Measurements from ENCODE around the gene TEX2.

TEX2 gene

GRCh38 chr17:64264891-64265290 is 1.8 kb upstream of the TEX2 start:
- Histone ChIP-seq H3K4me3 (ENCODE audit: extremely low read depth, insufficient read depth, low read length, poor library complexity, severe bottlenecking) (no peak overlapping the region), H3K4me1 (ENCODE audit: control insufficient read depth, insufficient read depth, low read length, poor library complexity, severe bottlenecking) (peaks cover 5% of the 10 kb centered on the region), H3K9me3 (ENCODE audit: control insufficient read depth, low read length) (no peaks in the 10 kb centered on the region), H3K27ac (ENCODE audit: low read depth, low read length, severe bottlenecking) (no peak overlapping the region), H3K36me3 (ENCODE audit: control insufficient read depth, insufficient read depth, low read length) (no peaks in the 10 kb centered on the region)
- WGBS, 2 experiments (ENCODE audit: insufficient coverage in 2 of 2) = 87 to 94% methylated on average over 3 of the region's 3 CpGs

- H3K4me3 ChIP-seq (ENCODE audit: extremely low read depth, insufficient read depth, low read length, poor library complexity, severe bottlenecking) = peak overlapping the region; percentile 87
- no peaks in the 10 kb centered on the region for H3K36me3 ChIP-seq (ENCODE audit: control insufficient read depth, insufficient read depth, low read length)
- peaks cover 5% of the 10 kb centered on the region for H3K4me1 ChIP-seq (ENCODE audit: control insufficient read depth, insufficient read depth, low read length, poor library complexity, severe bottlenecking)
- no peak overlapping the region for H3K27ac ChIP-seq (ENCODE audit: low read depth, low read length, severe bottlenecking)
- H3K9me3 ChIP-seq (ENCODE audit: control insufficient read depth, low read length) = no peaks in the 10 kb centered on the region
- WGBS, 2 experiments (ENCODE audit: insufficient coverage in 2 of 2) = 0 to 2% methylated on average over 43 to 59 of the region's 59 CpGs
Measured at GRCh38 chr17:64262198-64262999, 661 bp downstream of the TEX2 start.

- WGBS, 2 experiments (ENCODE audit: insufficient coverage in 2 of 2) = 77 to 78% methylated on average over 4 to 5 of the region's 6 CpGs
- Histone ChIP-seq H3K36me3 (ENCODE audit: control insufficient read depth, insufficient read depth, low read length) (no peaks in the 10 kb centered on the region), H3K4me1 (ENCODE audit: control insufficient read depth, insufficient read depth, low read length, poor library complexity, severe bottlenecking) (peaks cover 5% of the 10 kb centered on the region), H3K9me3 (ENCODE audit: control insufficient read depth, low read length) (no peaks in the 10 kb centered on the region), H3K4me3 (ENCODE audit: extremely low read depth, insufficient read depth, low read length, poor library complexity, severe bottlenecking) (peak overlapping the region; percentile 87), H3K27ac (ENCODE audit: low read depth, low read length, severe bottlenecking) (no peak overlapping the region)
Measured at GRCh38 chr17:64261417-64262145, 1.5 kb downstream of the TEX2 start.

- WGBS, 2 experiments (ENCODE audit: insufficient coverage in 2 of 2) = no CpG with 5 or more reads among the region's 1 CpG
- Histone ChIP-seq H3K4me1 (ENCODE audit: control insufficient read depth, insufficient read depth, low read length, poor library complexity, severe bottlenecking) (peaks cover 5% of the 10 kb centered on the region), H3K9me3 (ENCODE audit: control insufficient read depth, low read length) (no peaks in the 10 kb centered on the region), H3K36me3 (ENCODE audit: control insufficient read depth, insufficient read depth, low read length) (no peaks in the 10 kb centered on the region), H3K4me3 (ENCODE audit: extremely low read depth, insufficient read depth, low read length, poor library complexity, severe bottlenecking) (no peak overlapping the region), H3K27ac (ENCODE audit: low read depth, low read length, severe bottlenecking) (no peak overlapping the region)
Measured at GRCh38 chr17:64260886-64261285, 2.2 kb downstream of the TEX2 start.

- H3K36me3 ChIP-seq (ENCODE audit: control insufficient read depth, insufficient read depth, low read length) = no peaks in the 10 kb centered on the region
- no peak overlapping the region for H3K27ac ChIP-seq (ENCODE audit: low read depth, low read length, severe bottlenecking)
- peaks cover 5% of the 10 kb centered on the region for H3K4me1 ChIP-seq (ENCODE audit: control insufficient read depth, insufficient read depth, low read length, poor library complexity, severe bottlenecking)
- H3K4me3 ChIP-seq (ENCODE audit: extremely low read depth, insufficient read depth, low read length, poor library complexity, severe bottlenecking) = no peak overlapping the region
- no peaks in the 10 kb centered on the region for H3K9me3 ChIP-seq (ENCODE audit: control insufficient read depth, low read length)
- 91 to 96% methylated on average over 2 of the region's 3 CpGs for WGBS, 2 experiments (ENCODE audit: insufficient coverage in 2 of 2)
Measured at GRCh38 chr17:64259922-64260321, 3.1 kb downstream of the TEX2 start.

- WGBS, 2 experiments (ENCODE audit: insufficient coverage in 2 of 2) = 88 to 96% methylated on average over 3 of the region's 3 CpGs
- no peaks in the 10 kb centered on the region for H3K9me3 ChIP-seq (ENCODE audit: control insufficient read depth, low read length)
- no peak overlapping the region for H3K4me3 ChIP-seq (ENCODE audit: extremely low read depth, insufficient read depth, low read length, poor library complexity, severe bottlenecking)
- H3K27ac ChIP-seq (ENCODE audit: low read depth, low read length, severe bottlenecking) = no peak overlapping the region
- peaks cover 5% of the 10 kb centered on the region for H3K4me1 ChIP-seq (ENCODE audit: control insufficient read depth, insufficient read depth, low read length, poor library complexity, severe bottlenecking)
- no peaks in the 10 kb centered on the region for H3K36me3 ChIP-seq (ENCODE audit: control insufficient read depth, insufficient read depth, low read length)
Measured at GRCh38 chr17:64259426-64259825, 3.6 kb downstream of the TEX2 start.

- Histone ChIP-seq H3K36me3 (ENCODE audit: control insufficient read depth, insufficient read depth, low read length) (no peaks in the 10 kb centered on the region), H3K9me3 (ENCODE audit: control insufficient read depth, low read length) (no peaks in the 10 kb centered on the region), H3K27ac (ENCODE audit: low read depth, low read length, severe bottlenecking) (no peak overlapping the region), H3K4me3 (ENCODE audit: extremely low read depth, insufficient read depth, low read length, poor library complexity, severe bottlenecking) (no peak overlapping the region), H3K4me1 (ENCODE audit: control insufficient read depth, insufficient read depth, low read length, poor library complexity, severe bottlenecking) (peaks cover 12% of the 10 kb centered on the region)
- 86 to 92% methylated on average over 7 to 8 of the region's 9 CpGs for WGBS, 2 experiments (ENCODE audit: insufficient coverage in 2 of 2)
Measured at GRCh38 chr17:64256913-64257807, 5.9 kb downstream of the TEX2 start.

- peaks cover 12% of the 10 kb centered on the region for H3K4me1 ChIP-seq (ENCODE audit: control insufficient read depth, insufficient read depth, low read length, poor library complexity, severe bottlenecking)
- 92 to 94% methylated on average over 5 of the region's 6 CpGs for WGBS, 2 experiments (ENCODE audit: insufficient coverage in 2 of 2)
- H3K4me3 ChIP-seq (ENCODE audit: extremely low read depth, insufficient read depth, low read length, poor library complexity, severe bottlenecking) = no peak overlapping the region
Measured at GRCh38 chr17:64255764-64256163, 7.3 kb downstream of the TEX2 start.

GRCh38 chr17:64254755-64255154 is 8.3 kb downstream of the TEX2 start:
- H3K4me3 ChIP-seq (ENCODE audit: extremely low read depth, insufficient read depth, low read length, poor library complexity, severe bottlenecking) = no peak overlapping the region
- H3K27ac ChIP-seq (ENCODE audit: low read depth, low read length, severe bottlenecking) = no peak overlapping the region
- WGBS, 2 experiments (ENCODE audit: insufficient coverage in 2 of 2) = 93 to 100% methylated on average over 1 to 2 of the region's 2 CpGs
- H3K9me3 ChIP-seq (ENCODE audit: control insufficient read depth, low read length) = no peaks in the 10 kb centered on the region
- no peaks in the 10 kb centered on the region for H3K36me3 ChIP-seq (ENCODE audit: control insufficient read depth, insufficient read depth, low read length)
- H3K4me1 ChIP-seq (ENCODE audit: control insufficient read depth, insufficient read depth, low read length, poor library complexity, severe bottlenecking) = peaks cover 7% of the 10 kb centered on the region

More at GRCh38 chr17:64255764-64256163, 7.3 kb downstream of the TEX2 start:
- H3K27ac ChIP-seq (ENCODE audit: low read depth, low read length, severe bottlenecking) = no peak overlapping the region
- no peaks in the 10 kb centered on the region for H3K9me3 ChIP-seq (ENCODE audit: control insufficient read depth, low read length)
- no peaks in the 10 kb centered on the region for H3K36me3 ChIP-seq (ENCODE audit: control insufficient read depth, insufficient read depth, low read length)

- no peaks in the 10 kb centered on the region for H3K9me3 ChIP-seq (ENCODE audit: control insufficient read depth, low read length)
- no peak overlapping the region for H3K27ac ChIP-seq (ENCODE audit: low read depth, low read length, severe bottlenecking)
- peaks cover 7% of the 10 kb centered on the region for H3K4me1 ChIP-seq (ENCODE audit: control insufficient read depth, insufficient read depth, low read length, poor library complexity, severe bottlenecking)
- H3K36me3 ChIP-seq (ENCODE audit: control insufficient read depth, insufficient read depth, low read length) = no peaks in the 10 kb centered on the region
- 69 to 70% methylated on average over 4 to 5 of the region's 5 CpGs for WGBS, 2 experiments (ENCODE audit: insufficient coverage in 2 of 2)
- no peak overlapping the region for H3K4me3 ChIP-seq (ENCODE audit: extremely low read depth, insufficient read depth, low read length, poor library complexity, severe bottlenecking)
Measured at GRCh38 chr17:64253470-64253869, 9.6 kb downstream of the TEX2 start.

All from mesodermal cell (in vitro differentiated cells).